Ishikawa (cell line): ENCODE data around the gene TEN1.

Experiments used
- CEBPB ChIP-seq: IDR thresholded peaks from 2 replicates; pipeline ENCODE4 v1.6.1; 2012
- CREB1 ChIP-seq: IDR thresholded peaks from 2 replicates; pipeline ENCODE4 v1.6.1; 2012; ENCODE audit warnings: low read depth
- EGR1 ChIP-seq: IDR thresholded peaks from 2 replicates; pipeline ENCODE4 v1.6.1; 2012
- EP300 ChIP-seq: IDR thresholded peaks from 2 replicates; pipeline ENCODE4 v1.6.1; 2012; ENCODE audit warnings: borderline replicate concordance
- MAX ChIP-seq: IDR thresholded peaks from 2 replicates; pipeline ENCODE4 v1.6.1; 2012
- NFIC ChIP-seq: IDR thresholded peaks from 2 replicates; pipeline ENCODE4 v1.6.1; 2012
- RAD21 ChIP-seq: IDR thresholded peaks from 2 replicates; pipeline ENCODE4 v1.6.1; 2012; ENCODE audit warnings: low read depth
- REST ChIP-seq: IDR thresholded peaks from 2 replicates; pipeline ENCODE4 v1.6.1; 2012; ENCODE audit warnings: low read depth, mild to moderate bottlenecking
- TCF12 ChIP-seq: IDR thresholded peaks from 2 replicates; pipeline ENCODE4 v1.6.1; 2012; ENCODE audit warnings: low read depth
- TEAD4 ChIP-seq: IDR thresholded peaks from 2 replicates; pipeline ENCODE4 v1.6.1; 2012
- USF1 ChIP-seq: IDR thresholded peaks from 2 replicates; pipeline ENCODE4 v1.6.1; 2012
- YY1 ChIP-seq: IDR thresholded peaks from 2 replicates; pipeline ENCODE4 v1.6.1; 2012; ENCODE audit warnings: low read depth
- ZBTB7A ChIP-seq: IDR thresholded peaks from 2 replicates; pipeline ENCODE4 v1.6.1; 2012; ENCODE audit warnings: low read depth

- no peak for TF ChIP-seq YY1
- TF ChIP-seq EP300 = no peak
- TF ChIP-seq CEBPB = no peak
- no peak for TF ChIP-seq CREB1
- no peak for TF ChIP-seq REST
- no peak for TF ChIP-seq ZBTB7A
- no peak for TF ChIP-seq USF1
- no peak for TF ChIP-seq NFIC
- no peak for TF ChIP-seq RAD21
- no peak for TF ChIP-seq TCF12
- TF ChIP-seq MAX = no peak
- no peak for TF ChIP-seq EGR1
- TF ChIP-seq TEAD4 = no peak
Measured at GRCh38 chr17:76007850-76008165, 28.8 kb downstream of the TEN1 start.
